Thyroid gland (tissue), 4 donors: ENCODE measurements around the gene OGFRL1.

Experiments
- POLR2A ChIP-seq, 2 donors: fragments of 450-650 bp; IDR thresholded peaks; one replicate each; pipeline ENCODE4 v1.6.1; 2017; ENCODE audit warnings: antibody characterized with exemption in 2 of 2, mild to moderate bottlenecking in 2 of 2, moderate library complexity in 1 of 2
- TF ChIP-seq, protein P1 (sequence below), 6 experiments: fragments of 200-600 bp in 3 of 6; fragments of 450-650 bp in 3 of 6; sonication (generic) in 3 of 6; IDR thresholded peaks; one replicate each; pipeline ENCODE4 v1.5.1; 2016 to 2019; ENCODE audit warnings: antibody characterized with exemption in 6 of 6, mild to moderate bottlenecking in 2 of 6, inconsistent platforms in 1 of 6, moderate library complexity in 1 of 6

DNA sequence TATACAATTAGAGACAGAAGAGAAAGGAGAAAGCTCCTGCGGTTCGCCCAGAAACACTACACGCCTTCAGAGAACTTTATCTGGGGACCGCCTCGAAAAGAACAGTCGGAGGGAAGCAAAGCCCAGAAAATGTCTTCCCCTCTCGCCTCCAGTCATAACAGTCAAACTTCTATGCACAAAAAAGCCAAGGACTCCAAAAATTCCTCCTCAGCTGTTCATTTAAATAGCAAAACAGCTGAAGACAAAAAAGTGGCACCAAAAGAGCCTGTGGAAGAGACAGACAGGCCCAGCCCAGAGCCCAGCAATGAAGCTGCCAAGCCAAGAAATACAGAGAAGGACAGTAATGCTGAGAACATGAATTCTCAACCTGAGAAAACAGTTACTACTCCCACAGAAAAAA lies 12.9 kb downstream of the OGFRL1 start:
- TF ChIP-seq, protein P1, sequence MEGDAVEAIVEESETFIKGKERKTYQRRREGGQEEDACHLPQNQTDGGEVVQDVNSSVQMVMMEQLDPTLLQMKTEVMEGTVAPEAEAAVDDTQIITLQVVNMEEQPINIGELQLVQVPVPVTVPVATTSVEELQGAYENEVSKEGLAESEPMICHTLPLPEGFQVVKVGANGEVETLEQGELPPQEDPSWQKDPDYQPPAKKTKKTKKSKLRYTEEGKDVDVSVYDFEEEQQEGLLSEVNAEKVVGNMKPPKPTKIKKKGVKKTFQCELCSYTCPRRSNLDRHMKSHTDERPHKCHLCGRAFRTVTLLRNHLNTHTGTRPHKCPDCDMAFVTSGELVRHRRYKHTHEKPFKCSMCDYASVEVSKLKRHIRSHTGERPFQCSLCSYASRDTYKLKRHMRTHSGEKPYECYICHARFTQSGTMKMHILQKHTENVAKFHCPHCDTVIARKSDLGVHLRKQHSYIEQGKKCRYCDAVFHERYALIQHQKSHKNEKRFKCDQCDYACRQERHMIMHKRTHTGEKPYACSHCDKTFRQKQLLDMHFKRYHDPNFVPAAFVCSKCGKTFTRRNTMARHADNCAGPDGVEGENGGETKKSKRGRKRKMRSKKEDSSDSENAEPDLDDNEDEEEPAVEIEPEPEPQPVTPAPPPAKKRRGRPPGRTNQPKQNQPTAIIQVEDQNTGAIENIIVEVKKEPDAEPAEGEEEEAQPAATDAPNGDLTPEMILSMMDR (IDR thresholded peaks at IDR 0.05): no peak
- TF ChIP-seq POLR2A (IDR thresholded peaks at IDR 0.05): no peak
